Adrenal gland (tissue), 5 donors: ENCODE data around the gene OSBPL6.

ENCODE experiments used
- CTCF ChIP-seq, 6 experiments: fragments of 450-650 bp in 4 of 6; fragments of 200-600 bp in 2 of 6; sonication (generic) in 1 of 6; IDR thresholded peaks; 1 replicate in 5 of 6; 2 replicates in 1 of 6; pipeline versions ENCODE4 v1.5.1 to v1.8.0; 2016 to 2021; ENCODE audit warnings: antibody characterized with exemption in 6 of 6, mild to moderate bottlenecking in 2 of 6, moderate library complexity in 1 of 6
- POLR2A ChIP-seq, 2 donors: fragments of 450-650 bp; IDR thresholded peaks; one replicate each; pipeline ENCODE4 v1.6.1; 2017; ENCODE audit warnings: antibody characterized with exemption in 2 of 2, mild to moderate bottlenecking in 2 of 2, moderate library complexity in 1 of 2
- donor health status: DM: no; HTN: no; CAD: no.

- no peak for TF ChIP-seq CTCF (IDR thresholded peaks at IDR 0.05)
- TF ChIP-seq POLR2A (IDR thresholded peaks at IDR 0.05) = no peak
Observed at GRCh38 chr2:178448968-178449661, 254.8 kb downstream of the OSBPL6 start.
